NOMO-1 (cell line): Measurements from ENCODE around the gene AVL9.
"Not testable (repeated sequence)": the region's sequence is repeated elsewhere in the genome, so short reads cannot be mapped to it uniquely, and the experiment has no call there.

ENCODE experiments used
- DNase-seq, 2 experiments: peaks; one replicate each; lab custom pipeline; 2025; ENCODE audit not compliant: unreplicated experiment in 2 of 2; lab: John Stamatoyannopoulos, UW

The AVL9 gene

GRCh38 chr7:32586291-32587221 is 91.3 kb downstream of the AVL9 start:
- peak; percentile 70 to 76 for DNase-seq

DNA sequence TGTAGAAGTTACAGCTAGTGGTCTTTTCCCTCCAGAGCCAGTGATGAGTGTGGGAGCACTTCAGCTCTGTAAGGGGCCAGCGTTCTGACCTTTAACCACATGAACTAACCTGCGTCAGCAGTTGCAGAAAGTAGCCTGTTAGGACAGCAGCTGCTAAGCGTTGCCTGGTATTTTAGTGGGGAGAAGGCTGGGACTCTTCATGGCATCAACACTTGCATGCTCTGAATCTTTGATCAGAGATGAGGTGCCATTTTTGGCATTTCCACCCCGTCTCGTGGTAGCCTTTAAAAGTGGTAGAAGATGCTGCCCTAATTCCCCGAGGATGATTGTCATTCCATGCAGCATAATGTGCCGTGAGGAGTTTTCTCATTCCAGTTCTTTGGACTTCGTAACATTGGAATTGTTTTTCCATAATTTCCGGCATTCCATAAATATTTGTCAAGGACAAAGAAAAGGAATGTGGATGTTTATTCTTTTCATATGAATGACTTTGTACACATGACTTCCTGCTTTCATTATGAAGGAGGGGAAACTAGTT is 92.2 kb downstream of the AVL9 start:
- DNase-seq: no peak

- peak; percentile 75 to 88 for DNase-seq
These were observed 93.4 kb downstream of the AVL9 start for GRCh38 chr7:32588657-32589056.

- DNase-seq: no peak
These were observed 96.6 kb downstream of the AVL9 start for GRCh38 chr7:32591938-32592337.

GRCh38 chr7:32592701-32593100 is 97.4 kb downstream of the AVL9 start:
- DNase-seq: no peak

DNA sequence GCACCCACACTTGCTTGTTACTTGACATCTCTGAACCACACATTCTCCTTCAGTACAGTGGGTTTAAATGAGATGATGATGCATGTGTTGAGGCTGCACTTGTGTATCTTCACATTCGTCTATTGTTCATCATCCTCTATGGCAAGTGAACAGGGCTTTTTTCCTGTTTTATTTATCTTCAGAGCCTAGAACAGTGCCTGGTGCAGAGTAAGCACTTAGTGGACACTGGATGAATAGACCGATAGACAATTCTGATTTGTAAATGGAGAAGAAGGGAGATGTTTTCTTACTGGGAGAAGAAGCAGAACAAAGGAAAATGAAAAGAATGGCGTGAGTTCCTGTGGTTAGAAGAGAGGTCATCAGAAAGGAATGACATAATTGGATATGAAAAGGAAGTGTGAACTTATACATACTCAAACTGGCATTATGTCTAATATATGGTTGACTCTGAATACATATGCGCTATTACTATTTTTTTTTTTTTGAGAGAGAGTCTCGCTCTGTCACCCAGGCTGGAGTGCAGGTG is 99.7 kb downstream of the AVL9 start:
- DNase-seq: no peak

GRCh38 chr7:32601196-32601595 is 105.9 kb downstream of the AVL9 start:
- DNase-seq: not testable (repeated sequence)

GRCh38 chr7:32602470-32602869 is 107.2 kb downstream of the AVL9 start:
- DNase-seq: no peak

GRCh38 chr7:32603492-32603891 is 108.2 kb downstream of the AVL9 start:
- not testable (repeated sequence) for DNase-seq

DNA sequence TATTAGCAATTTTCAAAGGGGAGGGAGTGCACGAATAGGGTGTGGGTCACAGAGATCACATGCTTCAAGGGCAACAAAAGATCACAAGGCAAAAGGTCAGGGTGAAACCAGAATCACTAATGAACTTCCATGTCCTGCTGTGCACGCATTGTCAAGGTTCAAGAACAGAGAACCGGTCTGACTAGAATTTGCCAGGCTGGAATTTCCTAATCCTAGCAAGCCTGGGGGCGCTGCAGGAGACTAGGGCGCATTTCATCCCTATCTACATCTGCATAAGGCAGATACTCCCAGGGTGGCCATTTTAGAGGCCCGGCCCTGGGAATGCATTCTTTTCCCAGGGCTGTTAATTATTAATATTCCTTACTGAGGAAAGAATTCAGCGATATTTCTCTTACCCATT is 108.8 kb downstream of the AVL9 start:
- DNase-seq: not testable (repeated sequence)

DNA sequence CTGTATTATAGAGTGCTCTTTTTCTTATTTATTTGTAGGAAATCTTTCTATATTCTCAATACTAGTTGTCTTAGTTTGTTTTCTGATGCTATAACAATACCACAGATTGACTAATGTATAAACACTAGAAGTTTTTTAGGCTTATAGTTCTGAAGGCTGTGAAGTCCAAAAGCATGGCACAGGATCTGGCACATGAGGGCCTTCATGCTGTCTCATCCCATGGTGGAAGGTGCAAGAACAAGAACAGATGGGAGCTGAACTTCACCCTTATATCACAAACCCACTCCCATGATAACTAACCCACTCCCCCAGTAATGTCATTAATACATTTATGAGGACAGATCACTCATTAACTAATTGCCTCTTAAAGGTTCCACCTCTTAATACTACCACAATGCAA is 109.7 kb downstream of the AVL9 start:
- no peak for DNase-seq

DNA sequence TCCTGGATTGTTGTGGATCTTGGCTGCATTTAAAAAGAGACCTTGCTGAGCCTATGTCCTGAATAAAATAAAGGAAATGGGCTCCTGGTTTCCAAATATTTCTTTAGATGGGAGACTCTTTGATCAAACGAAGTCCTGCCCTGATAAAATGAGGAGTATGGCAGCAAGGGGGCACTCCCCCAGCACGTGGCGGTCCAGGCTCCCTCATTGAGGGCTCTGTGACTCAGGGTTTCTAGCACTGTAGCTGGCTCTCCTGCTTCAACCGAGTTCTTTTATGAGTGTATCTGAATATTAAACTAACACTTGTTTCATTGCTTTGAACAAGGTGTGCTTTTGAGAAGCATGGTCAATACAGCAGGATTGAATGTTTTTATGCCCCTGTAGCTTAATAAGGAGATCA is 114.2 kb downstream of the AVL9 start:
- no peak for DNase-seq

GRCh38 chr7:32611201-32612099 is 116.2 kb downstream of the AVL9 start:
- DNase-seq: no peak

GRCh38 chr7:32616625-32617024 is 121.3 kb downstream of the AVL9 start:
- DNase-seq: no peak

DNA sequence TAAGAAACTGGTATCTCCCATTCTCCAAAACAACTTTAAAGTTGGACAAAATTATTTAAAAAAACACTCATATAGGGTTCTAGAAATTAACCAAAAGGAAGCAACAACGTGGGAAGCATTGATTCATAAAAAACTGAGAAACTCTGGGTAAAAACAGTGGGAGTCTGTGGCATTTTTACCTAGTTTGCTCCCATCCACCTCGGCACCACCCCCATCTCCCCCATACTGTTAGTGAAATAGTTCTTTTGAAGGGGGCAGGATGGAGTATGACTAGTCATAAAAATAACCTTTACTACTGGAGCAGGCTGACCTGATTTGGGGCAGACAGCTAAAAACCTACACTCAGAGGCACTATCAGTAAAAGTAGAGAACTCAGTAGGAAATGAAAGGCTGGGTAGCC is 123.2 kb downstream of the AVL9 start:
- no peak for DNase-seq

GRCh38 chr7:32618987-32619386 is 123.7 kb downstream of the AVL9 start:
- DNase-seq: no peak

DNA sequence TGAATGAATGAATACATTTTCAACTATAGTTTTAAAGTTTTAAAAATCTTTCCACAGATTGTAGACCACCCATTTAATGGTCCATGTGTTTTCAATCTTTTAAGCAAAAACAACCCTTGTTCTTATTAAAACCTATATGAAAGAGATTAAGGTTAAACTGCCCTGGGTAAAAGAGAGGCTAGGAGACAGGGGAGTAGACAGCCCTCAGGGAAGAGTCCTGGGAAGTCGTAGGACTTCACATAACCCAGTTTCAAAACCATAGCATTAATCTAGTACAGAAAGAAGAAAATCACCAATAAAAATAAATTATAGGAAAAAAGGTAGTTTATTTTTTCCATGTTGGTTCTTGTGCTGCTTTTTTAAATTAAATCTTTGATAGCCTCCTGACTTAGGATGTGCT is 124.1 kb downstream of the AVL9 start:
- not testable (repeated sequence) for DNase-seq

DNA sequence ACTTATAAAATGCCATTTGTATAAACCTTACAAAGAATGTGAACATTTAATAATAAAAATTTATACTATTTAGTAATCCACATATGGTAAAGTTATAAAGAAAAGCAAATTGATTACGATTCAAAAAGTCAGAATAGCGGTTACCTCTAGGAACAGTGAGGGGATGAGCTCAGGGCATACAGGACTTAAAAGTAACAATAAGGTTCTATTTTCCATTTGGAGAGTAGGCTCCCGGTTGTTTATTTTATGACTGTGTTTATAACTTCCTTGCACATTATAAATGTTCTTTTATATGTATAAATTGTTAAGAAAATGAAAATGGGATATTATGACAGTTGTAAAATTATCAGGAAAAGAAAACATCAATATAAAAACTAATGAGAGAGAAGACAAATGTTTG is 135.7 kb downstream of the AVL9 start:
- no peak for DNase-seq

- not testable (repeated sequence) for DNase-seq
These were observed 136.6 kb downstream of the AVL9 start for GRCh38 chr7:32631590-32632497.

GRCh38 chr7:32633446-32633845 is 138.2 kb downstream of the AVL9 start:
- not testable (repeated sequence) for DNase-seq
